Measurements from ENCODE around the gene ATRN.

The ATRN gene

GRCh38 chr20:3452690-3453089, 18.1 kb upstream of the ATRN start:
- Histone ChIP-seq H3K9ac (ENCODE audit: insufficient read length, low read depth) (no peak overlapping the region), H3K4me1 (ENCODE audit: insufficient read depth, insufficient read length) (no peaks in the 10 kb centered on the region), H3K36me3 (ENCODE audit: insufficient read depth, insufficient read length, low read length) (no peaks in the 10 kb centered on the region), H3K9me3 (ENCODE audit: insufficient read depth, low read length) (no peaks in the 10 kb centered on the region), H3K27me3 (ENCODE audit: insufficient read depth, insufficient read length) (no peaks in the 10 kb centered on the region), H3K4me3 (ENCODE audit: insufficient read length, low read depth) (no peak overlapping the region)
- no peak for DNase-seq (ENCODE audit: low read depth, low spot score)
- TF ChIP-seq SUZ12 (IDR thresholded peaks at IDR 0.05; ENCODE audit: extremely low read depth, insufficient read depth, insufficient read length) (no peak), YY1 (IDR thresholded peaks at IDR 0.05; ENCODE audit: insufficient read depth, insufficient read length) (no peak), ZNF274 (IDR thresholded peaks at IDR 0.05; ENCODE audit: low read depth, low read length) (no peak)

- no peak for TF ChIP-seq ZNF274 (IDR thresholded peaks at IDR 0.05; ENCODE audit: low read depth, low read length)
- TF ChIP-seq SUZ12 (IDR thresholded peaks at IDR 0.05; ENCODE audit: extremely low read depth, insufficient read depth, insufficient read length), result no peak
- no peak for TF ChIP-seq YY1 (IDR thresholded peaks at IDR 0.05; ENCODE audit: insufficient read depth, insufficient read length)
- Histone ChIP-seq H3K27me3 (ENCODE audit: insufficient read depth, insufficient read length) (no peaks in the 10 kb centered on the region), H3K9me3 (ENCODE audit: insufficient read depth, low read length) (no peaks in the 10 kb centered on the region), H3K4me1 (ENCODE audit: insufficient read depth, insufficient read length) (no peaks in the 10 kb centered on the region), H3K36me3 (ENCODE audit: insufficient read depth, insufficient read length, low read length) (no peaks in the 10 kb centered on the region), H3K9ac (ENCODE audit: insufficient read length, low read depth) (no peak overlapping the region), H3K4me3 (ENCODE audit: insufficient read length, low read depth) (no peak overlapping the region)
- DNase-seq (ENCODE audit: low read depth, low spot score), result no peak
Measured at GRCh38 chr20:3454831-3455230, 16.0 kb upstream of the ATRN start.

GRCh38 chr20:3456648-3457047, 14.2 kb upstream of the ATRN start:
- no peaks in the 10 kb centered on the region for H3K9me3 ChIP-seq (ENCODE audit: insufficient read depth, low read length)
- H3K4me1 ChIP-seq (ENCODE audit: insufficient read depth, insufficient read length), result no peaks in the 10 kb centered on the region

GRCh38 chr20:3459881-3460307, 10.9 kb upstream of the ATRN start:
- no peak for DNase-seq (ENCODE audit: low read depth, low spot score)
- no peaks in the 10 kb centered on the region for H3K9me3 ChIP-seq (ENCODE audit: insufficient read depth, low read length)
- no peaks in the 10 kb centered on the region for H3K4me1 ChIP-seq (ENCODE audit: insufficient read depth, insufficient read length)
- H3K27me3 ChIP-seq (ENCODE audit: insufficient read depth, insufficient read length), result no peaks in the 10 kb centered on the region
- H3K36me3 ChIP-seq (ENCODE audit: insufficient read depth, insufficient read length, low read length), result no peaks in the 10 kb centered on the region
- TF ChIP-seq SUZ12 (IDR thresholded peaks at IDR 0.05; ENCODE audit: extremely low read depth, insufficient read depth, insufficient read length) (no peak), YY1 (IDR thresholded peaks at IDR 0.05; ENCODE audit: insufficient read depth, insufficient read length) (no peak), ZNF274 (IDR thresholded peaks at IDR 0.05; ENCODE audit: low read depth, low read length) (no peak)
- no peak overlapping the region for H3K9ac ChIP-seq (ENCODE audit: insufficient read length, low read depth)
- no peak overlapping the region for H3K4me3 ChIP-seq (ENCODE audit: insufficient read length, low read depth)

More at GRCh38 chr20:3456648-3457047, 14.2 kb upstream of the ATRN start:
- no peak for TF ChIP-seq ZNF274 (IDR thresholded peaks at IDR 0.05; ENCODE audit: low read depth, low read length)
- TF ChIP-seq YY1 (IDR thresholded peaks at IDR 0.05; ENCODE audit: insufficient read depth, insufficient read length), result no peak
- TF ChIP-seq SUZ12 (IDR thresholded peaks at IDR 0.05; ENCODE audit: extremely low read depth, insufficient read depth, insufficient read length), result no peak
- H3K36me3 ChIP-seq (ENCODE audit: insufficient read depth, insufficient read length, low read length), result no peaks in the 10 kb centered on the region
- no peak overlapping the region for H3K4me3 ChIP-seq (ENCODE audit: insufficient read length, low read depth)
- H3K9ac ChIP-seq (ENCODE audit: insufficient read length, low read depth), result no peak overlapping the region
- no peak for DNase-seq (ENCODE audit: low read depth, low spot score)
- no peaks in the 10 kb centered on the region for H3K27me3 ChIP-seq (ENCODE audit: insufficient read depth, insufficient read length)

GRCh38 chr20:3461211-3461771, 9.5 kb upstream of the ATRN start:
- no peak for DNase-seq (ENCODE audit: low read depth, low spot score)
- H3K4me1 ChIP-seq (ENCODE audit: insufficient read depth, insufficient read length), result no peaks in the 10 kb centered on the region
- H3K9ac ChIP-seq (ENCODE audit: insufficient read length, low read depth), result no peak overlapping the region
- H3K4me3 ChIP-seq (ENCODE audit: insufficient read length, low read depth), result no peak overlapping the region
- no peaks in the 10 kb centered on the region for H3K9me3 ChIP-seq (ENCODE audit: insufficient read depth, low read length)
- peaks cover 6% of the 10 kb centered on the region for H3K27me3 ChIP-seq (ENCODE audit: insufficient read depth, insufficient read length)
- no peaks in the 10 kb centered on the region for H3K36me3 ChIP-seq (ENCODE audit: insufficient read depth, insufficient read length, low read length)
- TF ChIP-seq YY1 (IDR thresholded peaks at IDR 0.05; ENCODE audit: insufficient read depth, insufficient read length) (no peak), ZNF274 (IDR thresholded peaks at IDR 0.05; ENCODE audit: low read depth, low read length) (no peak), SUZ12 (IDR thresholded peaks at IDR 0.05; ENCODE audit: extremely low read depth, insufficient read depth, insufficient read length) (no peak)

GRCh38 chr20:3461911-3462677, 8.7 kb upstream of the ATRN start:
- H3K27me3 ChIP-seq (ENCODE audit: insufficient read depth, insufficient read length), result peaks cover 6% of the 10 kb centered on the region
- no peaks in the 10 kb centered on the region for H3K36me3 ChIP-seq (ENCODE audit: insufficient read depth, insufficient read length, low read length)
- no peak for TF ChIP-seq ZNF274 (IDR thresholded peaks at IDR 0.05; ENCODE audit: low read depth, low read length)
- no peak for TF ChIP-seq YY1 (IDR thresholded peaks at IDR 0.05; ENCODE audit: insufficient read depth, insufficient read length)
- no peak for TF ChIP-seq SUZ12 (IDR thresholded peaks at IDR 0.05; ENCODE audit: extremely low read depth, insufficient read depth, insufficient read length)
- DNase-seq (ENCODE audit: low read depth, low spot score), result no peak
- H3K4me1 ChIP-seq (ENCODE audit: insufficient read depth, insufficient read length), result no peaks in the 10 kb centered on the region
- no peak overlapping the region for H3K9ac ChIP-seq (ENCODE audit: insufficient read length, low read depth)
- no peaks in the 10 kb centered on the region for H3K9me3 ChIP-seq (ENCODE audit: insufficient read depth, low read length)
- H3K4me3 ChIP-seq (ENCODE audit: insufficient read length, low read depth), result no peak overlapping the region

- no peak overlapping the region for H3K9ac ChIP-seq (ENCODE audit: insufficient read length, low read depth)
- no peak overlapping the region for H3K4me3 ChIP-seq (ENCODE audit: insufficient read length, low read depth)
- no peak for DNase-seq (ENCODE audit: low read depth, low spot score)
- no peaks in the 10 kb centered on the region for H3K9me3 ChIP-seq (ENCODE audit: insufficient read depth, low read length)
- no peaks in the 10 kb centered on the region for H3K36me3 ChIP-seq (ENCODE audit: insufficient read depth, insufficient read length, low read length)
- peaks cover 6% of the 10 kb centered on the region for H3K27me3 ChIP-seq (ENCODE audit: insufficient read depth, insufficient read length)
- H3K4me1 ChIP-seq (ENCODE audit: insufficient read depth, insufficient read length), result no peaks in the 10 kb centered on the region
- no peak for TF ChIP-seq SUZ12 (IDR thresholded peaks at IDR 0.05; ENCODE audit: extremely low read depth, insufficient read depth, insufficient read length)
- TF ChIP-seq YY1 (IDR thresholded peaks at IDR 0.05; ENCODE audit: insufficient read depth, insufficient read length), result no peak
- TF ChIP-seq ZNF274 (IDR thresholded peaks at IDR 0.05; ENCODE audit: low read depth, low read length), result no peak
Measured at GRCh38 chr20:3464166-3464565, 6.7 kb upstream of the ATRN start.
